ENCODE measurements around the gene ASCL3. TPM values are rescaled to one million over a fixed set of nuclear protein-coding genes. Genes with fewer than 3 reads are reported as not detected.
"Not testable (repeated sequence)": the region's sequence is repeated elsewhere in the genome, so short reads cannot be mapped to it uniquely, and the experiment has no call there.

Gene ASCL3
- total RNA-seq, 1 donor from 2014 or later = not detected

- intact Hi-C loops (cut with micrococcal nuclease) = no loop called here
Observed at GRCh38 chr11:8948886-8949285, 6.1 kb upstream of the ASCL3 start.

- intact Hi-C loops (cut with micrococcal nuclease) = no loop called here
Observed at GRCh38 chr11:8947230-8947943, 4.6 kb upstream of the ASCL3 start.

- intact Hi-C loops (cut with micrococcal nuclease) = no loop called here
Observed at GRCh38 chr11:8941341-8942103, 1.3 kb downstream of the ASCL3 start.

GRCh38 chr11:8937659-8938058, 5.2 kb downstream of the ASCL3 start:
- intact Hi-C loops (cut with micrococcal nuclease) = no loop called here

GRCh38 chr11:8937159-8937558, 5.7 kb downstream of the ASCL3 start:
- intact Hi-C loops (cut with micrococcal nuclease) = no loop called here

- intact Hi-C loops (cut with micrococcal nuclease) = not testable (repeated sequence)
Observed at GRCh38 chr11:8935789-8936188, 7.0 kb downstream of the ASCL3 start.

GRCh38 chr11:8934742-8935488, 7.9 kb downstream of the ASCL3 start:
- intact Hi-C loops (cut with micrococcal nuclease) = no loop called here

- intact Hi-C loops (cut with micrococcal nuclease) = no loop called here
Observed at GRCh38 chr11:8933931-8934330, 8.9 kb downstream of the ASCL3 start.

- intact Hi-C loops (cut with micrococcal nuclease) = no loop called here
Observed at GRCh38 chr11:8932564-8933180, 10.1 kb downstream of the ASCL3 start, which contains the start of gene C11orf16. Gene C11orf16 (minus strand): TSS chr11:8932947. CDS start chr11:8932308, 639 bp downstream.

- intact Hi-C loops (cut with micrococcal nuclease) = no loop called here
Observed at GRCh38 chr11:8930456-8931175, 12.2 kb downstream of the ASCL3 start.

- intact Hi-C loops (cut with micrococcal nuclease) = no loop called here
Observed at GRCh38 chr11:8928981-8929615, 13.7 kb downstream of the ASCL3 start.

GRCh38 chr11:8928205-8928604, 14.6 kb downstream of the ASCL3 start:
- intact Hi-C loops (cut with micrococcal nuclease) = no loop called here

GRCh38 chr11:8927233-8927632, 15.6 kb downstream of the ASCL3 start:
- intact Hi-C loops (cut with micrococcal nuclease) = no loop called here

GRCh38 chr11:8926236-8926635, 16.6 kb downstream of the ASCL3 start:
- intact Hi-C loops (cut with micrococcal nuclease) = no loop called here

GRCh38 chr11:8925711-8926110, 17.1 kb downstream of the ASCL3 start:
- intact Hi-C loops (cut with micrococcal nuclease) = no loop called here

GRCh38 chr11:8922691-8923090, 20.1 kb downstream of the ASCL3 start:
- intact Hi-C loops (cut with micrococcal nuclease) = no loop called here

- intact Hi-C loops (cut with micrococcal nuclease) = loop anchor here (10.0 kb wide), 2 partner anchors 468 to 838 kb away; partner anchors contain the start of gene IPO7
Observed at GRCh38 chr11:8917157-8917825, 25.5 kb downstream of the ASCL3 start.

GRCh38 chr11:8914661-8915018, 28.2 kb downstream of the ASCL3 start:
- intact Hi-C loops (cut with micrococcal nuclease) = loop anchor here (1.0 to 10.0 kb wide), 6 partner anchors 45 to 840 kb away; partner anchors contain the start of genes IPO7 and NRIP3

- intact Hi-C loops (cut with micrococcal nuclease) = loop anchor here (1.0 to 10.0 kb wide), 6 partner anchors 45 to 841 kb away; partner anchors contain the start of genes IPO7 and NRIP3
Observed at GRCh38 chr11:8913961-8914660, 28.7 kb downstream of the ASCL3 start.

Data from T-helper 2 cell treated with Interferon-gamma antibody and Interleukin-4, amounts not matched to agents 100 ng/mL and 5 ng/mL, for 36 hours (primary cell).